HepG2 (cell line): Measurements from ENCODE around the gene CD7. TPM values are rescaled to one million over a fixed set of nuclear protein-coding genes. Genes with fewer than 3 reads are reported as not detected.

Source experiments
- ADNP ChIP-seq: sonication (generic); formaldehyde crosslinking; IDR thresholded peaks from 2 replicates; pipeline ENCODE4 v1.4.0; 2020; ENCODE audit warnings: missing genetic modification reagents
- ATM ChIP-seq: fragments of 450-650 bp; IDR thresholded peaks from 2 replicates; pipeline ENCODE4 v1.7.1; 2017; ENCODE audit warnings: mild to moderate bottlenecking, borderline replicate concordance
- CENPX ChIP-seq: sonication (generic); formaldehyde crosslinking; IDR thresholded peaks from 2 replicates; pipeline ENCODE4 v1.9.0; 2021; ENCODE audit warnings: mild to moderate bottlenecking, missing genetic modification reagents, moderate library complexity
- FOXC1 ChIP-seq: sonication (generic); formaldehyde crosslinking; IDR thresholded peaks from 2 replicates; pipeline ENCODE4 v1.8.0; 2022; ENCODE audit warnings: mild to moderate bottlenecking, missing genetic modification reagents, borderline replicate concordance
- GATA4 ChIP-seq: sonication (generic); IDR thresholded peaks from 2 replicates; pipeline ENCODE4 v1.6.1; 2016; ENCODE audit warnings: antibody characterized with exemption, low read depth, borderline replicate concordance
- HMG20B ChIP-seq: conservative IDR thresholded peaks from 2 replicates; pipeline ENCODE4 v1.6.1; 2016; ENCODE audit warnings: missing genetic modification reagents, missing compliant biosample characterization
- HOXA9 ChIP-seq: sonication (generic); formaldehyde crosslinking; IDR thresholded peaks from 2 replicates; pipeline ENCODE4 v1.8.1; 2022; ENCODE audit warnings: missing genetic modification reagents, mild to moderate bottlenecking, moderate library complexity, borderline replicate concordance
- JUNB ChIP-seq: sonication (generic); formaldehyde crosslinking; IDR thresholded peaks from 2 replicates; pipeline ENCODE4 v1.8.0; 2022; ENCODE audit warnings: missing genetic modification reagents, mild to moderate bottlenecking, borderline replicate concordance
- MED13 ChIP-seq: sonication (generic); formaldehyde crosslinking; IDR thresholded peaks from 2 replicates; pipeline ENCODE4 v1.5.0; 2020; ENCODE audit warnings: missing genetic modification reagents
- MTF1 ChIP-seq: sonication (generic); formaldehyde crosslinking; IDR thresholded peaks from 2 replicates; pipeline ENCODE4 v1.5.0; 2020; ENCODE audit warnings: missing genetic modification reagents
- MXI1 ChIP-seq: IDR thresholded peaks from 3 replicates; pipeline ENCODE4 v1.6.1; 2012; ENCODE audit warnings: low read depth, low read length, inconsistent platforms, borderline replicate concordance
- PRDM10 ChIP-seq: sonication (generic); formaldehyde crosslinking; IDR thresholded peaks from 2 replicates; pipeline ENCODE4 v1.4.0; 2020; ENCODE audit warnings: low read depth, missing genetic modification reagents
- PREB ChIP-seq: sonication (generic); formaldehyde crosslinking; IDR thresholded peaks from 2 replicates; pipeline ENCODE4 v1.4.0; 2020; ENCODE audit warnings: missing genetic modification reagents
- RBAK ChIP-seq: sonication (generic); formaldehyde crosslinking; IDR thresholded peaks from 2 replicates; pipeline ENCODE4 v1.5.1; 2020; ENCODE audit warnings: mild to moderate bottlenecking, missing genetic modification reagents
- ZC3H13 ChIP-seq: sonication (generic); formaldehyde crosslinking; IDR thresholded peaks from 2 replicates; pipeline ENCODE4 v1.8.1; 2023; ENCODE audit warnings: mild to moderate bottlenecking, missing genetic modification reagents, moderate library complexity
- ZNF362 ChIP-seq: sonication (generic); formaldehyde crosslinking; IDR thresholded peaks from 2 replicates; pipeline ENCODE4 v1.4.0; 2020; ENCODE audit warnings: missing genetic modification reagents, mild to moderate bottlenecking, borderline replicate concordance
- ZNF562 ChIP-seq: sonication (generic); formaldehyde crosslinking; IDR thresholded peaks from 2 replicates; pipeline ENCODE4 v1.8.0; 2022; ENCODE audit warnings: missing genetic modification reagents, borderline replicate concordance
- ZNF616 ChIP-seq: sonication (generic); formaldehyde crosslinking; IDR thresholded peaks from 2 replicates; pipeline ENCODE4 v1.5.0; 2020; ENCODE audit warnings: low read depth, mild to moderate bottlenecking, missing genetic modification reagents
- ZNF891 ChIP-seq: sonication (generic); formaldehyde crosslinking; IDR thresholded peaks from 2 replicates; pipeline ENCODE4 v1.5.0; 2020; ENCODE audit warnings: mild to moderate bottlenecking, missing genetic modification reagents
- ZSCAN29 ChIP-seq: sonication (generic); formaldehyde crosslinking; conservative IDR thresholded peaks from 2 replicates; pipeline ENCODE4 v1.4.0; 2020; ENCODE audit warnings: mild to moderate bottlenecking, missing genetic modification reagents
- polyA plus RNA-seq, 8 experiments: library from polyadenylated mRNA; depleted of rRNA in 3 of 8; stranded (reverse) in 7 of 8; unstranded in 1 of 8; fragments of >200 nt; fragmentation: Illumina TruSeq in 4 of 8; extraction: Trizol in 4 of 8; gene quantifications; 2 replicates each; pipeline versions ENCODE4 v1.2.1 to v1.2.3, GENCODE V29; 2011 to 2016; ENCODE audit warnings: low read depth in 4 of 8, missing spikeins in 1 of 8, mixed read lengths in 1 of 8; ENCODE audit not compliant: insufficient read depth in 1 of 8
- total RNA-seq, 5 experiments: library from RNA; depleted of rRNA; stranded (reverse); fragments of >200 nt; fragmentation: Illumina TruSeq; extraction: Trizol; gene quantifications; 2 replicates each; pipeline ENCODE4 v1.2.3, GENCODE V29; 2016; ENCODE audit warnings: low read depth in 1 of 5
- TF ChIP-seq, protein P1 (sequence below): sonication (generic); formaldehyde crosslinking; IDR thresholded peaks from 2 replicates; pipeline ENCODE4 v1.5.0; 2020; ENCODE audit warnings: missing genetic modification reagents
- TF ChIP-seq, protein P2 (sequence below): sonication (generic); formaldehyde crosslinking; IDR thresholded peaks from 2 replicates; pipeline ENCODE4 v1.4.0; 2020; ENCODE audit warnings: missing genetic modification reagents, borderline replicate concordance

CD7 gene
- total and polyA plus RNA-seq, 2 of the 13 experiments (the other 11 are each of a cell fraction or from before 2014, with no cell fraction given), result 67.6 to 76.4 TPM

DNA sequence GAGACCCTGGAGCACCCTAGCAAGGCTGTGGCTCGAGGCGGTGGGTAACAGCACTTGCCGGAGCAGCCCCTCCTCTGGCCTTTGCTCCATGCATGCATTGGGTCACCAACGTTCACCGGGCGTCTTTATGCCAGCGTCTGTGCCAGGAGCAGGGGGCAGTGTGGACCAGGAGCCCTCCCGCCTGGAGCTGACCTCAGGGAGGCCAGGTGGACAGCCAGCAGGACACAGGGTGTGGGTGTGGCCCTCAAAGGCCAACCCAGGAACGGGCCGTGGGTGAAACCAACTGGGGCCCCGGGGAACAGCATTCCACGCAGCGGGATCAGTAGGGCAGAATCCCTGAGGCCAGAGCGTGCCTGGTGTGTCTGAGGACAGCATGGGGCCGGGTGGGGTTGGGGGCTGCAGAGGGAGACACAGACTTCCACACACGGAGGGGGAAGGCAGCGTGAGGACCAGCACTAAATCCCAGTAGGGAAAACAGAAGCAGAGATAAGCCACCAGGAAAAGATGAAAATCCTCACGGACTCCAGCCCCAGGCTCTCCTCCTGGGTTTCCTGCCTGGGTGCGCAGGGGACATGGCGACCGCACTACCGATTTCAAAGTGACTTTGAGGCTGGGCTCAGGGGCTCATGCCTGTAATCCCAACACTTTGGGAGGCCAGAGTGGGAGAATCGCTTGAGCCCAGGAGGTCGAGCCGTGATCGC is 2.9 kb upstream of the CD7 start (continued):
- TF ChIP-seq RBAK (CRISPR knock-in tag), result 0 out of 2 replicates have a peak, but pooled peaks have one; percentile 61
- no peak for TF ChIP-seq HOXA9 (CRISPR knock-in tag)
- peak; percentile 68 for TF ChIP-seq ZC3H13 (CRISPR knock-in tag)
- TF ChIP-seq ZNF562 (CRISPR knock-in tag), result no peak
- TF ChIP-seq HMG20B (CRISPR knock-in tag), result no peak; the same call in 1 of the 2 replicates
- no peak for TF ChIP-seq JUNB (CRISPR knock-in tag)
- TF ChIP-seq ZSCAN29 (CRISPR knock-in tag), result 0 out of 2 replicates have a peak, but pooled peaks have one; percentile 62
- TF ChIP-seq PREB (CRISPR knock-in tag), result no peak
- no peak for TF ChIP-seq ZNF616 (CRISPR knock-in tag)
- TF ChIP-seq, protein P1, sequence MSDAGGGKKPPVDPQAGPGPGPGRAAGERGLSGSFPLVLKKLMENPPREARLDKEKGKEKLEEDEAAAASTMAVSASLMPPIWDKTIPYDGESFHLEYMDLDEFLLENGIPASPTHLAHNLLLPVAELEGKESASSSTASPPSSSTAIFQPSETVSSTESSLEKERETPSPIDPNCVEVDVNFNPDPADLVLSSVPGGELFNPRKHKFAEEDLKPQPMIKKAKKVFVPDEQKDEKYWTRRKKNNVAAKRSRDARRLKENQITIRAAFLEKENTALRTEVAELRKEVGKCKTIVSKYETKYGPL (CRISPR knock-in tag), result no peak; the same call in 1 of the 2 replicates
- TF ChIP-seq, protein P2, sequence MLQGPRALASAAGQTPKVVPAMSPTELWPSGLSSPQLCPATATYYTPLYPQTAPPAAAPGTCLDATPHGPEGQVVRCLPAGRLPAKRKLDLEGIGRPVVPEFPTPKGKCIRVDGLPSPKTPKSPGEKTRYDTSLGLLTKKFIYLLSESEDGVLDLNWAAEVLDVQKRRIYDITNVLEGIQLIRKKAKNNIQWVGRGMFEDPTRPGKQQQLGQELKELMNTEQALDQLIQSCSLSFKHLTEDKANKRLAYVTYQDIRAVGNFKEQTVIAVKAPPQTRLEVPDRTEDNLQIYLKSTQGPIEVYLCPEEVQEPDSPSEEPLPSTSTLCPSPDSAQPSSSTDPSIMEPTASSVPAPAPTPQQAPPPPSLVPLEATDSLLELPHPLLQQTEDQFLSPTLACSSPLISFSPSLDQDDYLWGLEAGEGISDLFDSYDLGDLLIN, result no peak
- no peak for TF ChIP-seq CENPX (CRISPR knock-in tag)
- no peak for TF ChIP-seq ATM
- TF ChIP-seq GATA4, result no peak
- TF ChIP-seq MED13, result no peak
- no peak for TF ChIP-seq MTF1 (CRISPR knock-in tag)
- TF ChIP-seq MXI1, result no peak
- peak; percentile 25; the same call in 1 of the 2 replicates for TF ChIP-seq ZNF362 (CRISPR knock-in tag)
- TF ChIP-seq ZNF891 (CRISPR knock-in tag), result peak; percentile 44; the same call in 1 of the 2 replicates
- TF ChIP-seq FOXC1, result no peak
- TF ChIP-seq ADNP (CRISPR knock-in tag), result peak; percentile 78; the same call in 1 of the 2 replicates
- peak; percentile 57; the same call in 1 of the 2 replicates for TF ChIP-seq PRDM10 (CRISPR knock-in tag)
